Jurkat, Clone E6-1 (cell line): ENCODE data around the gene KRTAP1-4.
"Not testable (repeated sequence)": the region's sequence is repeated elsewhere in the genome, so short reads cannot be mapped to it uniquely, and the experiment has no call there.

ENCODE experiments used
- DNase-seq: peaks from one replicate; pipeline ENCODE4 v3.0.0-alpha.2; 2011; ENCODE audit warnings: low read depth, low spot score
- H3K4me3 ChIP-seq: 2 replicates; pipeline ENCODE4 v1.5.1; 2011; ENCODE audit warnings: mild to moderate bottlenecking, low read length, control low read depth, moderate library complexity

Gene KRTAP1-4

GRCh38 chr17:41012326-41013120, 17.5 kb downstream of the KRTAP1-4 start:
- no peak for DNase-seq
- H3K4me3 ChIP-seq, result no peak overlapping the region

DNA sequence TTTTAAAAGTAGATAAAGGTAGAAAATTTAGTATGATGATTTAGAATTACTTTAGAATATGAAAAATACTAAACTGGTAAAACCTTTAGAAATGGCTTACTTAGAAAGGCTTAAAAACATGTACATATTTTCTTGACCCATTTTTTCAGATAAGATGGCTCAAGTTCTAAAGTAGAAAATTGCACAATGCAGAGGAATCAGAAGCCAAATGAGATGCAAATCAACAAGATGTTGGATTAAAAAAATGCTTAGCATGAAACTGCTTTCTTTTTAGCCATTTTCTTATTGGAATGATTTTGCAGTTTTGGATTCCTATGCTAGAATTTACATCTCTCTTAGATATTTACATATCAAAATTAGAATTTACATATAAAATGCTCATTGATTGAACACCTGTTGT, 19.6 kb downstream of the KRTAP1-4 start:
- no peak for DNase-seq
- H3K4me3 ChIP-seq, result no peak overlapping the region

GRCh38 chr17:41009936-41010335, 20.1 kb downstream of the KRTAP1-4 start:
- no peak overlapping the region for H3K4me3 ChIP-seq
- DNase-seq, result no peak

DNA sequence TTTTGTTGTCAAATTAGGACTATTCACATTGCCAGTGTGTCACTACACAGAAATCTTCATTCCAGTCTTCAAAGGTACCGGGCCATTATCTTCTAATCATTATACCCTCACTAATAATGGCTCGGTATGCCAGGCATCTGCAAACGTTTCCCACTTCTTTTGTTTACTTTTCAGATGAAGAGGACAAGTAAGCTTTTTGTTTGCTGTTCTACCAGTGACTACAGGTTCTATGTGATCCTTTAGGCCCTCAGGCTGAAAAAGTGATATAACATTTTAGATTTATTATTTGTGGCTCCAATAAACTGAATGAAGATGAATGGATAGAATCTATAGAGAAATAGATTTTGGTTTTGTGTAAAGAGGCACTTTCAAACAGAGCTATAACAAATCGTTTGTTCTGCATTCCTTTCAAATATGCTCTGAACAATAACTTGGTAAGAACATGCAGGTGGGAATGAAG, 20.7 kb downstream of the KRTAP1-4 start:
- no peak overlapping the region for H3K4me3 ChIP-seq
- DNase-seq, result no peak

DNA sequence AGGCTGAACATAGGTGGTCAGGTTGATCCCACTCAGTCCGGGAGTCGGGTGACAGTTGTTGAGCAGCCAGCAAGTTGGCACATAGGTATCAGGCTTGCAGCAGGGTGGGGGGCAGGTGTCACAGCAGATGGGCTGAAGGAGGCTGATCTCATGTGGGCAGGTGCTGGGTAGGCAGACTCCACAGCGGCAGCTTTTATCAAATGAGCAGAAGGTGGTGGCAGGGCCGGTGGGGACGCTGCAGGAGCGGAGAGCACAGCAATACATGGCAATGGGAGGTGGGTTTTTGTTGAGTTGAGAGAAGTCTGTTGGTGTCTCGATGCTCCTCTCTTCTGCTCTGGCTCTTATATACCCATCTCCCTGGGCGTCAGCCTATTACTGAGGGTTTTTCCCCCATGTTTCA, 21.2 kb downstream of the KRTAP1-4 start, which contains the start of gene KRTAP3-1:
KRTAP3-1 (minus strand) TSS at position 318 of the 400 bp plus-strand sequence; CDS start at position 264, 54 bp downstream.
- H3K4me3 ChIP-seq, result no peak within 1 kb of the TSS
- DNase-seq, result no peak

DNA sequence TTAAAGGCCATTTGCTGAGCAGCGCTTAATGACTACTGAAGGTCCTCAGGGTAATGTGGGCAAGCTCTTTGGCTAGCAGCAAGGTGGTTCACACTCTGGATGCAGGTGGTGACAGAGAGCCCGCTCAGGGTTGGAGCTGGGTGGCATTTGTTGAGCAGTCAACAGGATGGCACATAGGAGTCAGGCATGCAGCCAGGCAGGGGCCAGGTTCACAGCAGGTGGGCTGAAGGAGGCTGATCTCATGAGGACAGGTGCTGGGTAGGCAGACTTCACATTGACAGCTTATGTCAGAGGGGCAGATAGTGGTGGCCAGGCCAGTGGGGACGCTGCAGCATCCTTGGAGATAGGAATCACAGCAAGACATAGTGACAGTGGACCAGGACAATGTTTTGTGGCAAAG, 25.6 kb downstream of the KRTAP1-4 start:
- DNase-seq, result no peak
- H3K4me3 ChIP-seq, result no peak overlapping the region

DNA sequence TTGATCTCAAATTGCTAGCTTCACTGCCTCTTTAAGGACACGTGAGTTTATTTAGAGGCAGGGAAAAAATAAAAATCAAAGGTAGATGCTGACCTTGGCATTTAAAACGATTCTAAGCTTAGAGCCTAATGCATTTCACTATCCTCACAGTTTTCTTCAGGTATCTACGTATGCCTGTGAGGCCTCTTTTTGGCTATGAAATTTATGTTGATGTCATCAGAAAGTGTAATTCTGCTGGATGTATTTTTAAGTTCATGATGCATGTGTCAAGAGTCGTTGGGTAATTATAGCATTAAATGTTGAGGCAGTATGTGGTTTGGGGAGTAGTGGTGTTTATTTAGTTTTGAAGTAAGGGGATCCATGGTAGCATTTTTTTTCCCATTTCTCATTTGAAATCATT, 26.1 kb downstream of the KRTAP1-4 start:
- no peak for DNase-seq
- H3K4me3 ChIP-seq, result no peak overlapping the region

- DNase-seq, result no peak
- no peak overlapping the region for H3K4me3 ChIP-seq
These were observed 27.2 kb downstream of the KRTAP1-4 start for GRCh38 chr17:41002814-41003213.

DNA sequence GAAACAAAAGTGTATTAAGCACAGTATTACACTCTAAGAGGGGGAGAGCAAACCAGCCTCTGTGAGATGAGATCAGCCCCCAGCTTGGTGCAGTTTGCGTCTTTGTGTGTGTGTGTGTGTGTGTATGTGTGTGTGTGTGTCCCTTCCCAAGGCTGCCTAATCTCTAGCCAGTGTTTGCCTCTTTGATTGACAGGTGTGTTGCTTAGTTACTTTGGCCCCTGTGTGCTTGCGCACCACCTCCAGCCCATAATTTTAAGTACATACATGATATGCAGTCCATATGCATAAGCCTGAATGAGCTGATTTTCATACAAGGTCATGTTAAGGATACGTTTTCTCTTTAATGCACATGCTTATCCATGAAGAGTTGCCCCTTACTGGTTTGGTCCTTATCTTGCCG, 28.2 kb downstream of the KRTAP1-4 start:
- H3K4me3 ChIP-seq, result no peak overlapping the region
- DNase-seq, result no peak

GRCh38 chr17:40999563-40999962, 30.4 kb downstream of the KRTAP1-4 start, which contains the start of gene KRTAP3-2:
KRTAP3-2 (minus strand) TSS chr17:40999906; CDS start chr17:40999853, 53 bp downstream.
- not testable (repeated sequence) for H3K4me3 ChIP-seq

DNA sequence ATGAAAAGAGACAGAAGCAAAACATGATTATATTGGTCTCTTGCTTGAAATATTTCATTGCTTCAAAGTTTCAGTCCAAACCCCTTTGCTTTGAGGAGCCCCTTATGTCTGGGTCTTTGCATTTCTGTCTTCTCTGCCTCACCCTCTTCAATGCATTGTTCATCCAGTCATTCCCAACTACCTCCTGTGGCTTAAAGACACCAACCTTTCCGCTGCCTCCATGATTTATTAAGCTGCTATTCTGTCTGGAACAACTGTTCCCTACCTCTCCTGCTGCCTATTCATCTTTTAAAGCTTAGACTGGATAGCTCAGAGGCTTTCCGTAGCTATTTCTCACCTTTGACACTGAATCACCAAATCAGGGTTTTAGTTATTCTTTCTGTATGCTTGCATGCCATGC, 32.6 kb downstream of the KRTAP1-4 start:
- H3K4me3 ChIP-seq, result no peak overlapping the region
- no peak for DNase-seq

More at GRCh38 chr17:40999563-40999962, 30.4 kb downstream of the KRTAP1-4 start, which contains the start of gene KRTAP3-2:
- not testable (repeated sequence) for DNase-seq

- H3K4me3 ChIP-seq, result no peak overlapping the region
- no peak for DNase-seq
These were observed 33.2 kb downstream of the KRTAP1-4 start for GRCh38 chr17:40996829-40997228.

DNA sequence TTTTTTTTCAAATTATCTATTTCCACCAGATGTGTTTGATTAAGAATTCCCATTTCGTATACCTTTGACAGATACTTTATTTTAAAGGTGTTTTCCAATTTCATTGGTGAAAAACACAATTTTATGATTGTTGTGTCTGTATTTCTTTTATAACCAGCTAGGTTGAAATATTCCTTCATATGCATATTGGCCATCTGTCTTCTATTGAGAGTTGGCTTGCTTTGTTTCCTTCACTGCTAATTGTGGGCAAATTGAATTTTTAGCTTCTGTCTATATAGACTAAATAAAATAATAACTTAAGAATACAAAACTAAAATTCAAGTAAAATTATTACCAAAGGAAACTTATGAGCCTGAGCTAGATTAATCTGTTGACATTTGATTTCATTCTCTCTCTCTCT, 34.9 kb downstream of the KRTAP1-4 start:
- no peak for DNase-seq
- H3K4me3 ChIP-seq, result no peak overlapping the region

GRCh38 chr17:40993839-40994238, 36.2 kb downstream of the KRTAP1-4 start, which contains the start of gene KRTAP3-3:
KRTAP3-3 (minus strand) TSS chr17:40994164; CDS start chr17:40994097, 67 bp downstream.
- H3K4me3 ChIP-seq, result no peak within 1 kb of the TSS
- no peak for DNase-seq

GRCh38 chr17:40993084-40993483, 36.9 kb downstream of the KRTAP1-4 start:
- no peak for DNase-seq
- no peak overlapping the region for H3K4me3 ChIP-seq

GRCh38 chr17:40992666-40993065, 37.3 kb downstream of the KRTAP1-4 start:
- no peak overlapping the region for H3K4me3 ChIP-seq

DNA sequence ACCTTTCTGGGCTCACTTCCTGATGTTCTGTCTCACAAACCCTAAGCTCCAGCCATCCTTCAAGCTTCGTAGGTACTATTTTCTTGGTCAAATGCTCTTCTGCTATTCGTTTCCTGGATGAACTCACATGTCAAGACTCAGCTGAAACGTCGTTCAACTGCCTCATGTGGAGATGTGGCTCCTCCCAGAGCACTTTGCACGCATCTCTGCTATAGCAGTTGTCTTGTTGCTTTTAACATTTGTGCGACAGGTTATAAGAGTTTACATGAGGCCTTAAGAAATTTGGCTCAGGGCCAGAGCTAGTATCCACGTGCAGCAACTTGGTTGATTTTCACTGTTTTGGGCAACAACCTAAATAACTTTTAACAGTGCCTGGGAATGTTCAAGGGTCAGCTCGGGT, 43.1 kb downstream of the KRTAP1-4 start:
- no peak overlapping the region for H3K4me3 ChIP-seq
- no peak for DNase-seq

More at GRCh38 chr17:40992666-40993065, 37.3 kb downstream of the KRTAP1-4 start:
- no peak for DNase-seq

DNA sequence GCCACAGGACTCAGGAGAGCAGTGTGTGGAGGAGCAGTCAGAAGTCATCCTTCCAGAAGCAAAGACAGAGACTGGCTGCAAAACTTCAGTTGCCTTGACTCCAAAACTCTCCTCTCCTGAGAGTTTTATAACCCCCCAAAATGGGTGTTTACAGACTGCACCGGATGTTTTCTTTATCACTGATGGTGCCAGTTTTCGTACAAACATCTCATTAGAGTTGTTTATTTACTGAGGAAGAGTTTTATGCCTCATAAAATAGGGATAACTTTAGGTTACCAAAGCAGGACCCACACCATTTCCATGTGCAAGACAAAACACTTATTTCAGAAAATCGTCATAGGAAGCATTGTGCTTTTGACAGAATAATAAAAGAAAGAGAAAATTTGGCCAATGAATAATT, 45.8 kb downstream of the KRTAP1-4 start, which contains the start of gene KRT40:
KRT40 (minus strand) TSS at position 101 of the 400 bp plus-strand sequence; CDS start at position 48, 53 bp downstream.
- no peak within 1 kb of the TSS for H3K4me3 ChIP-seq
- DNase-seq, result no peak

DNA sequence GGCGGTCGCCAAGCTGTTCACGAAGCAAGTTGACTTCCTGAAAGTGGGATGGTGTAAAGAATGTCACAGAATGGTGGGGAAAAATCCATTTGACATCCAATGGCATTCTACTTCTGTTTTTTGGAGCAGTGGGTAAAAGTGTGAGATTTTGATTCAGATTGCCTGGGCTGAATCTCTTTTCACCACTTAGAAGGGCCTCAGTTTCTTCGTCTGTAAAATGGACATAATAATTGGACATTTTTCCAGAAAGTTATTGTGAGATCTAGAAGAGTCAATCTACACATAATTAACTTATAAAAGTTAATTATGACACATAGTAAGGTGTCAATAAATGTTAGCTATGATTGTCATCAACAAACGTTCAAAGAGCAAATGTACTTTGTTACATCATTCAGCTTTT, 48.9 kb downstream of the KRTAP1-4 start:
- DNase-seq, result no peak
- H3K4me3 ChIP-seq, result no peak overlapping the region

DNA sequence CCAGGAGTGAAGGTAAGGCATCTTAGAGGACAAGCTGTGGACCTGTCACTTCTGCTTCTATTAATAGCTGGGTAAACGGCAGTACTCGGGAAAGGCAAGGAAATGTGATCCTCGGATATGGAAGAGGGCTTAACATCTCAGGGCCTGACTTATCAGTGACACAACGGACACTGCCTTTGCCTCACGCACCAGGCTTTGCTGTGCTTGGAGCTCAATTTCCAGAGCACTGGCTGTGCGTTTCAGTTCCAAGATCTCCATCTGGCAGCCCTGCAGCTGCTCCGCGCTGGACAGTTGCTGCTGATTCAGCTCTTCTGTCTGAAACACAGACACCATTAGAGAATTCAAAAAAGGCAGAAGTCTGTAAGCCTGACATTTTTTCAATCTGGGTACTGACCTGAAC, 49.4 kb downstream of the KRTAP1-4 start:
- no peak for DNase-seq
- no peak overlapping the region for H3K4me3 ChIP-seq
